ENCODE results near the gene LMBR1L.

The LMBR1L gene

GRCh38 chr12:49058366-49059044 lies 52.1 kb downstream of the LMBR1L start:
- ATAC-seq = no peak
- no peak for TF ChIP-seq RARB (CRISPR knock-in tag; IDR thresholded peaks at IDR 0.05)
- TF ChIP-seq TSHZ2 (CRISPR knock-in tag; IDR thresholded peaks at IDR 0.05) = no peak
- no peak for TF ChIP-seq ESRRG (CRISPR knock-in tag; IDR thresholded peaks at IDR 0.05)
- TF ChIP-seq GLIS3 (CRISPR knock-in tag; IDR thresholded peaks at IDR 0.05) = no peak
- no peak for TF ChIP-seq ZC3H10 (CRISPR knock-in tag; IDR thresholded peaks at IDR 0.05)
- no peak for TF ChIP-seq CSDC2 (CRISPR knock-in tag; IDR thresholded peaks at IDR 0.05)
- TF ChIP-seq ZFP3 (CRISPR knock-in tag; IDR thresholded peaks at IDR 0.05) = no peak
- no peak for TF ChIP-seq TCF4 (CRISPR knock-in tag; IDR thresholded peaks at IDR 0.05; ENCODE audit: borderline replicate concordance)
- no peak for TF ChIP-seq PPARA (CRISPR knock-in tag; IDR thresholded peaks at IDR 0.05; ENCODE audit: borderline replicate concordance)
- no peak for TF ChIP-seq ISL1 (CRISPR knock-in tag; IDR thresholded peaks at IDR 0.05)
- no peak for TF ChIP-seq ZNF8 (CRISPR knock-in tag; IDR thresholded peaks at IDR 0.05)
- TF ChIP-seq ZNF70 (CRISPR knock-in tag; IDR thresholded peaks at IDR 0.05) = no peak
- TF ChIP-seq CSRNP3 (CRISPR knock-in tag; IDR thresholded peaks at IDR 0.05) = no peak
- TF ChIP-seq CREB5 (CRISPR knock-in tag; IDR thresholded peaks at IDR 0.05; ENCODE audit: low read depth) = no peak
- TF ChIP-seq OSR1 (CRISPR knock-in tag; IDR thresholded peaks at IDR 0.05) = no peak
- no peak for TF ChIP-seq ZFP30 (CRISPR knock-in tag; IDR thresholded peaks at IDR 0.05)
- TF ChIP-seq ZNF565 (CRISPR knock-in tag; conservative IDR thresholded peaks at IDR 0.05; ENCODE audit: low read depth) = no peak
- TF ChIP-seq TOX (CRISPR knock-in tag; IDR thresholded peaks at IDR 0.05; ENCODE audit: borderline replicate concordance) = no peak
- TF ChIP-seq PATZ1 (CRISPR knock-in tag; IDR thresholded peaks at IDR 0.05; ENCODE audit: borderline replicate concordance) = no peak
- no peak for TF ChIP-seq ARNTL (CRISPR knock-in tag; IDR thresholded peaks at IDR 0.05; ENCODE audit: borderline replicate concordance, low read depth)

GRCh38 chr12:49057888-49058287 lies 52.8 kb downstream of the LMBR1L start:
- TF ChIP-seq PATZ1 (CRISPR knock-in tag; IDR thresholded peaks at IDR 0.05; ENCODE audit: borderline replicate concordance) = no peak
- ATAC-seq = no peak

GRCh38 chr12:49055978-49056754 lies 54.5 kb downstream of the LMBR1L start:
- ATAC-seq = peak; percentile 79
- TF ChIP-seq ZC3H10 (CRISPR knock-in tag; IDR thresholded peaks at IDR 0.05) (no peak), ZFP30 (CRISPR knock-in tag; IDR thresholded peaks at IDR 0.05) (no peak), CSRNP3 (CRISPR knock-in tag; IDR thresholded peaks at IDR 0.05) (no peak), CSDC2 (CRISPR knock-in tag; IDR thresholded peaks at IDR 0.05) (no peak), POU6F1 (CRISPR knock-in tag; IDR thresholded peaks at IDR 0.05; ENCODE audit: borderline replicate concordance, low read depth) (no peak), ZNF565 (CRISPR knock-in tag; conservative IDR thresholded peaks at IDR 0.05; ENCODE audit: low read depth) (no peak), ARNTL (CRISPR knock-in tag; IDR thresholded peaks at IDR 0.05; ENCODE audit: borderline replicate concordance, low read depth) (no peak), PPARA (CRISPR knock-in tag; IDR thresholded peaks at IDR 0.05; ENCODE audit: borderline replicate concordance) (no peak), ISL1 (CRISPR knock-in tag; IDR thresholded peaks at IDR 0.05) (no peak), BACH2 (CRISPR knock-in tag; IDR thresholded peaks at IDR 0.05; ENCODE audit: borderline replicate concordance) (no peak)

Data from SK-N-SH treated with all-trans-retinoic acid at 6 μM for 48 hours (cell line).